HG03045 (cell line): ENCODE measurements around the gene BTBD17.
"Not testable (repeated sequence)": the region's sequence is repeated elsewhere in the genome, so short reads cannot be mapped to it uniquely, and the experiment has no call there.

Experiments
- ATAC-seq: cut with Tn5 transposase; IDR thresholded peaks from one replicate; pipeline ENCODE4 v1.9.1; 2021; ENCODE audit warnings: mild to moderate bottlenecking, moderate library complexity; ENCODE audit not compliant: unreplicated experiment

Gene BTBD17, protein sequence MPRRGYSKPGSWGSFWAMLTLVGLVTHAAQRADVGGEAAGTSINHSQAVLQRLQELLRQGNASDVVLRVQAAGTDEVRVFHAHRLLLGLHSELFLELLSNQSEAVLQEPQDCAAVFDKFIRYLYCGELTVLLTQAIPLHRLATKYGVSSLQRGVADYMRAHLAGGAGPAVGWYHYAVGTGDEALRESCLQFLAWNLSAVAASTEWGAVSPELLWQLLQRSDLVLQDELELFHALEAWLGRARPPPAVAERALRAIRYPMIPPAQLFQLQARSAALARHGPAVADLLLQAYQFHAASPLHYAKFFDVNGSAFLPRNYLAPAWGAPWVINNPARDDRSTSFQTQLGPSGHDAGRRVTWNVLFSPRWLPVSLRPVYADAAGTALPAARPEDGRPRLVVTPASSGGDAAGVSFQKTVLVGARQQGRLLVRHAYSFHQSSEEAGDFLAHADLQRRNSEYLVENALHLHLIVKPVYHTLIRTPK

DNA sequence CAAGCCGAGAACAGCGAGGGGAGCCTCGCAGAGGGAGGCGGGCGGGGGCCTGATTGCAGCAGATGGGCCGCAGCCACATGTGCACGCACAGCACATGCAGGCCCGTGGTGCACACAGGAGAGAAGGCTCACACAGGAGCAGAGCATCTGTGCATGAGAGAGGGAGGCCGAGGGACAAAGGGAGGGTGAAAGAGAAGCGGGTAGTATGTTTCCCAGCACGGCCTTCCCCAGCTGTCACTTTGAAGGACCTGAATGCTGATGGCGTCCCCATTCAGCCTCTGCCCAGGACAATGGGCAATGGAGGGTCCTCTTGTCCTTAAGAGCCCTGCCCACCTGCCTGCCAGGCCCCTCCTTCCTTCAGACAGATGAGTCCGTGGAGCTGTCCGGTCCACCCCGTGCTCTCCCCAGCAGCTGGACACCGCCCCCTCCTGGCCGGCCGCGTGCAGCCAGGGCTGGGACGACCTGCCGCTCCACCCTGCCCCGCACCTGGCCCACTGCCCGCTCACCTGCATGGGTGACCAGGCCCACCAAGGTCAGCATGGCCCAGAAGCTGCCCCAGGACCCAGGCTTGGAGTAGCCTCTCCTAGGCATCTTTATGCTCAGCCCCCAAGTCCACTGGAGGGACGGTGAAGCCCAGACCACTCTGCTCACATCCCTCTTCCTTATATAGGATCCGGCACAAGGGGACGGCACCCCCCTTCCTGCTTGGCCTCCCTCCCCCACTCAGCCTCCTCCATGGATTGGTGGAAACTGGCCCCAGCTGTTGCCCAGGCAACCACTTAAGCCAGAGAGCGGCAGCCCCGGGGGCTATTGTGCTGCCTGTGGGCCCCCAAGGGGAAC, at the start of gene BTBD17:
BTBD17 (minus strand) TSS at position 639 of the 839 bp plus-strand sequence; CDS start at position 590, 49 bp downstream.
- ATAC-seq, result no peak

DNA sequence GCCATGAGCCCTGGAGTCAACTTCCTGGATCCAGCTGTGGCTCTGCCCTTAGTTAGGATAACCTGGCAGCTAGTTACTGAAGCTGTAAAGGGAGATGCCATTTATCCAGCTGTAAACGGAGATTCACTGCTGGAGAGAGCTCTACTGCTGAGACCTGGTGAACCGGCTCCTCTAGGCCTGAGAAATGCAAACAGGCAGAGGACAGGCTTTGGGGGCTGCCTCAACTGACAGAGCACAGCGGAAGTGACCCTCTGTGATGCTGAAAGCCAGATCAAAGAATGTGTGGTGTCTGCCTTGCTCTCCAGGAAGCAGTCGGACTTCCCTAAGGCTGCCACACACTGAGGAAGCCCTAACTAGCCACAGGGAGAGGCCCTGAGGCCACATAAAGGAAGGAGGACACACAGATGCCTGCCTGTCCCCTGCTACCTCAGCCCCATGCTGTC, 48.4 kb upstream of the BTBD17 start:
- no peak for ATAC-seq

- ATAC-seq, result no peak
Observed at GRCh38 chr17:74408815-74409214, 47.1 kb upstream of the BTBD17 start.

GRCh38 chr17:74408262-74408661, 46.6 kb upstream of the BTBD17 start:
- ATAC-seq, result no peak

DNA sequence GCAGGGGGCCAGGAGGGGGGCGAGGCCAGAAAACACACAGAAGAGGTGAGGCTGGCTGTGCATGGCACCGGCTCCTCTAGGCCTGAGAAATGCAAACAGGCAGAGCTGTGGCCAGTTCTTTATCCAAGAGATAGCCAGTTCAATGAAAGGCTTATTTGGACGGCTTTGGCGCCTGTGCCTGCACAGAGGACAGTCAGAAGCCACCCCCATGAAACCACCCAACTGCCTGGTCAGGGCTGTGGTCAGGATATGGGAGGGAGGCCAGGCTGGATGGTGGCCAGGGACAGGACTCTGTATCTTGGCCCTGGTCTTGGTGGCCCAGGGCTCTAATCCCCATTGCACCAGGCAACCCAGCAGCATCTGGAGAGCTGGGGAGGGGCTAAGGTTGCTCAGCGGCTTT, 45.7 kb upstream of the BTBD17 start:
- ATAC-seq, result no peak

- not testable (repeated sequence) for ATAC-seq
Observed at GRCh38 chr17:74405311-74405710, 43.6 kb upstream of the BTBD17 start.

DNA sequence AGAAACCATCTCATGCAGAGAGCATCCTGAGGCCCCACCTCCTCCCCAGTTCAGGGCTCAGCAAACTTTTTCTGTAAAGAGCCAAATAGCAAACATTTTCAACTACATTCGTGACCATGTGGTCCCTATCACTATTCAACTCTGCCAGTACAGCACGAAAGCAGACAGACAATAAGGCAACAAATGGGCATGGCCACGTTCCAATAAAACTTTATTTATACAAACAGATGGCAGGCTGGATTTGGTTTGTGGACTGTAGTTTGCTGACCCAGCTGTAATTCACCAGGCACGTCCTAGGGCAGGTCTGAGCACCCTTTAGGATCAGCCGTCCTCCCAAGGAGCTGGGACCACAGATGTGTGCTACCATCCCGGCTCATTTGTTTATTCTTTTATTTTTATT, 43.1 kb upstream of the BTBD17 start:
- ATAC-seq, result no peak

GRCh38 chr17:74404218-74404617, 42.5 kb upstream of the BTBD17 start:
- no peak for ATAC-seq

GRCh38 chr17:74403512-74404137, 42.0 kb upstream of the BTBD17 start:
- no peak for ATAC-seq

DNA sequence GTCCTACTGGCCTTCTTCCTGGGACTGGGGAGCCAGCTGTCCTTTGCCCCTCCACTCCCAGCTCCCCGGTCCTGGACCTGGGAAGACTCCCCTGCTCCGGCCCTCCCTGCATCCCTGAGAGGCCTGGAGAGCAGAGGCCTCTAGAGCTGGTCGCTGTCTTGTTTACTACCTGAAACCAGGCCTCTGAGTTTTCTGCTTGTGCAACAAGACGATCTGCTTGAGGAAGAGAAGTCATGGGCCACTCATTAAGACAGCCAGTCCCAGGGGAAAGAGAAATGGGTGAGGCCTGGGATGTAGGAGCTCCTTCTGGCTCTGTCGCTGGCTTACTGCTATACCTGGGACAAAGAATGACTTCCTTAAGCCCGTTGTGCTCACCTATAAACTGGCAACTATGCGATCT, 40.4 kb upstream of the BTBD17 start:
- ATAC-seq, result no peak

DNA sequence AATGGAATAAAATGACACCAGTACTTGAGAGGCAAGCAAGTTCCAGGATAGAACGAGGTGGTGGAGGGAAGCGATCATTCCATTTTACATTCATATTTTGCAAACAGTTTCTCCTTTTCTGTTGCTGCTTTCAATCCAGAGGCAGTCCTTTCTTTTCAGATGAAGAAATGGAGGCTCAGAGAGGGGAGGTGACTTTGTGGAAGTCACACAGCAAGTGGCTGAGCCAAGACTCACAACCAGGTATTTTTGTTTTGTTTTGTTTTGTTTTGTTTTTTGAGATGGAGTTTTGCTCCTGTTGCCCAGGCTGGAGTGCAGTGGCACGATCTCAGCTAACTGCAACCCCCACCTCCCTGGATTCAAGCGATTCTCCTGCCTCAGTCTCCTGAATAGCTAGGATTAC, 34.9 kb upstream of the BTBD17 start:
- no peak for ATAC-seq

- ATAC-seq, result no peak
Observed at GRCh38 chr17:74394977-74395376, 33.3 kb upstream of the BTBD17 start.

DNA sequence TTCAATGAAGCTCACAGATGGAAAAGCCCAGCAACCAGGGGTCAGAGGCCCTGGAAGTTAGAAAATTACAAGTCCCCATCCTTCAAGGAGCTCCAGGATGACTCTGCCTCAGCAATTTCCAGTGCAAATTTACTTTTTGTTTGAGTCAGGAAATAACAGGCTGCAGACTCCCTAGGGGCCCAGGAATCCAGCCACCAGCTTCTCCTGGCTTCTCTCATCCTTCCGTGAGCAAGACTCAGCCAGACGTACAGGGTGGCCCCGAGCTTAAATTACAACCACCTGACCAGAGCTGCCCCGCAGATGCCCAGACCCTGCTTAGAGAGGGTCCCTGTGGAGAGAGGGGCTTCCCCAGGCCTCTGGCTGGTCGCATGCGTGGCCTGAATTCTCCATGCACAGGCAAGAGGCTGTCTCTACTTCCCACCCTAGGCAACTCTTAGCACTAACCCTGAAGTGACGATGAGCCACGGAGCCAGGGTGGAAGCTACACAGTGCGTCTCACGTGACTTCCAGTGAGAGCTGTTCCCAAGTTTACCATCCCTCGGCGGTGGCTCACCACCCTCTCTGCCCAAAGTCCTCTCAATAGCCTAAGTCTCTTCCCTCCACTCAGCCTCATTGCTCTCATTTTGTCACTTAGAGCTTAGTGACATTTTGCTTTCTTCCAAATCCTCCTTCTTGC, 32.7 kb upstream of the BTBD17 start:
- no peak for ATAC-seq

DNA sequence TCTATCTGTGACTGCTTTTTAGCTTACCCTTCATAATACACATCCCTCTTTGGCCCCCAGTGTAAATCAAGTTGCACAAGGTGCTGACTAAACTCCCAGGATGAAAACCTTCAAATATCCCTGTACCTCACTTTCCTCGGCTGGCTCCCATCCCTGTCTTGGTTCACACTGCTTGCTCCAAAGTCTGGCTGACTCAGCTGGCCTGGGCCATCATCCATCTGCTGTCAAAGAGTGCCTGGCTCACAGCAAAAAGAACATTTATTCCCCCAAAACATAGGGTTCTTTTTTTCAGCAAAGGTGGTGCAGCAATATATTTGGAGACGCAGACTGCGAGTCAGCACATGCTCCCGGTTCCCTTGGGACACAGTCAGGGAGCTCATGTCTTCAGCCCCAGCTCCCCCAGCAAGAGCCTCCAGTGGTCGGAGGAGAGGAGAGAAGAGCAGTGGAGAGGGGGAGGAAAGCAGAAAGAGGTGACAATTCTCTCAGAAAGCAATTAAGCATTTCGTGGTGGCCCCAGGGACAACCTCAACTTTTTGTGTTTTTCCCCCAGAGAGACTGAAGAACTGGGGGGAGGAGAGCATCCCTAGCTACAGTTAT, 31.8 kb upstream of the BTBD17 start:
- ATAC-seq, result no peak

GRCh38 chr17:74392848-74393247, 31.2 kb upstream of the BTBD17 start:
- no peak for ATAC-seq

- ATAC-seq, result no peak
Observed at GRCh38 chr17:74391771-74392170, 30.1 kb upstream of the BTBD17 start.

- no peak for ATAC-seq
Observed at GRCh38 chr17:74390680-74391653, 29.3 kb upstream of the BTBD17 start.

- no peak for ATAC-seq
Observed at GRCh38 chr17:74389937-74390679, 28.4 kb upstream of the BTBD17 start.
